ENCODE data around the gene EIF5AL1.
"Not testable (repeated sequence)": the region's sequence is repeated elsewhere in the genome, so short reads cannot be mapped to it uniquely, and the experiment has no call there.

EIF5AL1 gene

GRCh38 chr10:79511891-79512583, at the start of gene EIF5AL1:
TSS of gene EIF5AL1 (plus strand) at chr10:79512533. CDS start at chr10:79512650, 117 bp downstream.
- not testable (repeated sequence) for DNase-seq (ENCODE audit: low read depth)

GRCh38 chr10:79463578-79464496, 48.5 kb upstream of the EIF5AL1 start:
- DNase-seq (ENCODE audit: low read depth) = peak; percentile 58

DNA sequence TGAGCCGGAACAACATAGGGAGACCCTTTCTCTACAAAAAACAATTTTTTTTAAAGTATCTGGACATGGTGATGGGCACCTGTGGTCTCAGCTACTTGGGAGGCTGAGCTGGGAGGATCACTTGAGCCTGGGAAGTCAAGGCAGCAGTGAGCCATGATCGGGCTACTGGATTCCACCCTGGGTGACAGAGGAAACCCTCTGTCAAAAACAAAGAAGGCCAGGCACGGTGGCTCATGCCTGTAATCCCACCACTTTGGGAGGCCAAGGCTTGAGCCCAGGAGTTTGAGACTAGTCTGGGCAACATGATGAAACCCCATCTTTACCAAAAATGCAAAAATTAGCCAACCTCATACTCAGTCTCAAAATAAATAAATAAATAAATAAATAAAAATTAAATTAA, 47.0 kb upstream of the EIF5AL1 start:
- DNase-seq (ENCODE audit: low read depth) = no peak

GRCh38 chr10:79468015-79468560, 44.2 kb upstream of the EIF5AL1 start:
- DNase-seq (ENCODE audit: low read depth) = no peak

- no peak for DNase-seq (ENCODE audit: low read depth)
These were observed 43.3 kb upstream of the EIF5AL1 start for GRCh38 chr10:79468841-79469585.

GRCh38 chr10:79470096-79470495, 42.2 kb upstream of the EIF5AL1 start:
- DNase-seq (ENCODE audit: low read depth) = no peak

DNA sequence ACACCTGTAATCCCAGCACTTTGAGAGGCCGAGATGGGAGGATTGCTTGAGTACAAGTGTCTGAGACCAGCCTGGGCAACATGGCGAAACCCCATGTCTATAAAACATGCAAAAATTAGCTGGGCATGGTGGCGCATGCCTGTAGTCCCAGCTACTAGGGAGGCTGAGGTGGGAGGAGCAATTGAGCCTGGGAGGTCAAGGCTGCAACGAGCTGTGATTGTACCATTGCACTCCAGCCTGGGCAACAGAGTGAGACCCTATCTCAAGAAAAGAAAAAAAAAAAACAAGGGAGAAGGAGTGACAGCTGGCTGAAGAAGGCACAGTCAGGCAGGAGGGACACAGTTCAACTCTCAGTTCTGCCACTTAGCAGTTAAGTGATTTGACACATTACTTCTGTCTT, 40.6 kb upstream of the EIF5AL1 start:
- no peak for DNase-seq (ENCODE audit: low read depth)

DNA sequence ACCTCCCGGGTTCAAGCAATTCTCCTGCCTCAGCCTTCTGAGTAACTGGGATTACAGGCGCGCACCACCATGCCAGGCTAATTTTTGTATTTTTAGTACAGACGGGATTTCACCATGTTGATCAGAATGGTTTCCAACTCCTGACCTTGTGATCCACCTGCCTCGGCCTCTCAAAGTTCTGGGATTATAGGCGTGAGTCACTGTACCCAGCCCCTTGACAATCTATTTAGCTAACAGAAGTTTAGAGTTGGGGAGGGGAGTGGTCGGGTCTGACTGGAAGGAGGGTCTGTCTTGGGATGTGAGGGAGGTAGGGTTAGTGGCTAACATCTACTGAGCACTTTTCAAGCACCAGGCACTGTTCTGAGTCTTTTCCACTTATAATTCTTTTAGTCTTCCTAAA, 39.9 kb upstream of the EIF5AL1 start:
- no peak for DNase-seq (ENCODE audit: low read depth)

DNA sequence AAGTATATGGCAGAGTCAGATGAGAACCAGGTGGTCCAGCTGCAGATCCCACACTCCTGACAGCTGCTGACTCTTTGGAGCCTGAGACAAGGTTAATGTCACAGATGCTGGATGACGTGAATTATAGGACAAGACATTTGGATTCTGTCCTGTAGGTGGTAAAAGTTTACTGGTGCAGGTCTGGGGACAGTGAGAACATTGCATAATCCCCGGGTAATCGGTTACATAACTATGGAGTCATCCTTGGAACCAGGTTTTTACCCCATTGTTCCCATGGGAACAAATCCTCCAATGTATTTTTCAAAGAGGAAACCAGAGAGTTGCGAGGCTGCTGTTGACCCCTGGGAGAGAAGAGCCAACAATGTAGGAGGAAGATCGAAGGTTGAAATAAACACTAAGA, 39.4 kb upstream of the EIF5AL1 start:
- DNase-seq (ENCODE audit: low read depth) = no peak

DNA sequence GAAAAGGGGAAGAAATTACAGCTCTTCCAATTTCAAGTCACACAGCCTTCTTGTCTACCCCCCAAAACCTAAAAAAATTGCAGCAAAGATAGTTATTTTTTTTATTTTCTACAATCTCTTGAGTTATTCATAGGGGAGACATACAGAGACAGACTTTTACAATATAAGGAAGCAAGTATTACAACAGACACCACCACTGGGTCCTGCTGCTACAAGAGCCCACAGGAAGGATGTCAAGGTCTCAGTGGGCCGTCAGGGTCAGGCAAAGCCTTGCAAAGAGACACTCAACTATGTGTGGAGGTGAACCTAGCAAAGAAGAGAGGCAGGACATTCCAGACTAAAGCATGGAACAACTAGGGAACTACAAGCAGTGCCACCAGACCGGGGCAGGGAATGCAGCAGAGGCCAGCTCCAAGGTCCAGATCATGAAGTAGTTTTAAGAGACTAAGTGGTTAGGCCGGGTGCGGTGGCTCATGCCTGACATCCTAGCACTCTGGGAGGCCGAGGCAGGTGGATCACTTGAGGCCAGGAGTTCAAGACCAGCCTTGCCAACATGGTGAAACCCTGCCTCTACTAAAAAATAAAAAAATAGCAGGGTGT, 38.7 kb upstream of the EIF5AL1 start:
- DNase-seq (ENCODE audit: low read depth) = no peak

DNA sequence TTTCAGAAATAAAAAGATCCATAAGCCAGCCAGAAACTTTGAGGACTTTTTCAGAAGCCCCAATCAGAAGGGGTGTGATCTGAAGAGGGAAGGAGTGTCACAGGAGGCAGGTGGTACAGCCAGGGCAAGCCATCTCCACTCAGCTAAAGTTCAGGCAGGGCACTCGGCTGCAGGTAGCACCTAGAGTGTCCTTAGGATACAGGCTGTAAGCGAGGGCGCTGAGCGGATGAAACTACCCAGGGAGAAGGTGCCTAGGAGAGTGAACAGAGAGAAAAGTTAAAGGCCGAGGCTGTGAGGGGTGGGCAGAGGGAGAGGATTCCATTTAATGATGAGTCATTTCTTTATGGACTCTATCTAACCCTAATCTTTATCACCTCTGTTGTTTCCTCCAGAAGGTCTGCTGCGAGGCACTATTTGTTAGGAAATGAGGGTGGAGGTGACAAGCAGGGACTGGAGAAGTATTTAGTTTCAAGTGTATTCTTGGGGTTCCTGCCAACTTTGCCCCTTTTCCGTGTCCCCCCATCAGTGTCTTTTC, 37.1 kb upstream of the EIF5AL1 start:
- no peak for DNase-seq (ENCODE audit: low read depth)

GRCh38 chr10:79475877-79476276, 36.5 kb upstream of the EIF5AL1 start:
- DNase-seq (ENCODE audit: low read depth) = no peak

- DNase-seq (ENCODE audit: low read depth) = no peak
These were observed 35.7 kb upstream of the EIF5AL1 start for GRCh38 chr10:79476645-79477044.

DNA sequence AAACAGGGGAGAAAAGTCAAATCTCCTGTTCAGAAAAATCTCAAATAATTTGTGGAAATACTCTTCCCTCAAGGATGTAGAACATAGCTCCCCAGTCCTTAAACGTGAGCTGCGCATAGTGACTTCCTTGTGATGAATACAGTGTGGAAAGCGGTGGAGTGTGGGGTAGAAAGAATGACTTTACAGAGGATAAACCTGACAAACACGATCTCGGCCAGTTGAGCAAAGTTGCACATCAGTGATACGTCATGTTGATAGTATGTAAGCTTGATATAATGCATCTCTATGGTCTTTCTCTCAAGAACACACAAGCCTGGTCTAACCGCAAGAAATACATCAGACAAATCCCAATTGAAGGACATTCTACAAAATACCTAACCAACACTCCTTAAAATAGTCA, 34.9 kb upstream of the EIF5AL1 start:
- no peak for DNase-seq (ENCODE audit: low read depth)

DNA sequence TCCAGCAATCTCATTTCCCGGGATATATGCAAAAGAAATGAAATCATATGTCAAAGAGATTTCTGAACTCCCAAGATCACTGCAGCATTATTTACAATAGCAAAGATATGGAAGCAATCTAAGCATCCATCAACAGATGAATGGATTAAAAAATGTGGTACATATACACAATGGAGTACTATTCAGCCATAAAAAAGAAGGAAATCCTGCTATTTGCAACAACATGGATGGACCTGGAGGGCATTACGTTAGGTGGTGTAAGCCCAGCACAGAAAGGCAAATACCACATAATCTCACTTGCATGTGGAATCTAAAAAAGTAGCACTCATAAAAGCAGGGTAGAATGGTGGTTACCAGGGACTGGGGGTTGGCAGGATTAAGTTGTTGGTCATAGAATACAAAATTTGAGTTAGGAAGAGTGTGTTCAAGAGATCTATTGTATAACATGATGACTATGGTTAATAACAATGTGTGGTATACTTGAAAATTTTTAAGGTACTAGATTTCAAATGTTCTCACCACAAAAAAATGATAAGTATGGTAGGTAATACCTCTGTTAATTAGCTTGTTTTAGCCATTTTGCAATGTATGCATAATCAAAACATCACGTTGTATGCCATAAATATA, 32.9 kb upstream of the EIF5AL1 start:
- no peak for DNase-seq (ENCODE audit: low read depth)

GRCh38 chr10:79482304-79482703, 30.0 kb upstream of the EIF5AL1 start:
- DNase-seq (ENCODE audit: low read depth) = no peak

- DNase-seq (ENCODE audit: low read depth) = no peak
These were observed 29.6 kb upstream of the EIF5AL1 start for GRCh38 chr10:79482741-79483140.

DNA sequence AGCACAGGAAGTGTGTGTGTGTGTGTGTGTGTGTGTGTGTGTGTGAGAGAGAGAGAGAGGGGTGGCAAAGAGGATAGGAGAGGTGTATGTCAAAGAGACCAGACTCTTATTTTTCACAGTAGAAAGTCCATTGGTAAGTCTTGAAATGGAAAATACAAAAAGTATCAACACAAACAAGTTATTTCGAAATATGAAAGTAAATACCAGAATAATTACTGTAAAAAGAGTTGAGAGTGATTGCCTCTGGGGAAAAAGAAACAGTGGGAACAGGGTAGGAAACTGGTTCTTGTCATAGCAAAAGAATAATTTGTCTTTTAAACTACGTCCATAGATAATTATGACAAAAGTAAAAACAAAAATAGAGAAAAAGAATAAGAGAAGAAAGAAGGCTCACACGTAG, 29.0 kb upstream of the EIF5AL1 start:
- no peak for DNase-seq (ENCODE audit: low read depth)

DNA sequence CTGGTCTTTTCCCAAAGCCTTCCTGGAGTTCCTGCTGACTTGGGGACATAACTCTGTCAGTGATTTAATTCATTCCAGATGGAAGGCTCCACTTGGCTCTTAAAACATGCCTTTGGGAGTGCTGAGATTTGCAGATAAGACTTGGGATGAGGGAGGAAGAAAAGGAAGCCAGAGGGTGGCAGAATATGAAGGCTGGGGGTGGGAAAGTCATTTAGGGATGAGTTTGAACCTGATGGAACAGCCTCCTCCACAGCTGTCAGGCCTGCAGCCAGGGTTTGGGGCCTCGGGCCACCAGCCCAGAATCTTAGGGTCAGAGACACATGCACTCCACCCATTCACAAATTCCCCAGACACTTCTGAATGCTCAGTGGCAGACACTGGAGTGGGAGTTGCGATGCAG, 28.4 kb upstream of the EIF5AL1 start:
- no peak for DNase-seq (ENCODE audit: low read depth)

DNA sequence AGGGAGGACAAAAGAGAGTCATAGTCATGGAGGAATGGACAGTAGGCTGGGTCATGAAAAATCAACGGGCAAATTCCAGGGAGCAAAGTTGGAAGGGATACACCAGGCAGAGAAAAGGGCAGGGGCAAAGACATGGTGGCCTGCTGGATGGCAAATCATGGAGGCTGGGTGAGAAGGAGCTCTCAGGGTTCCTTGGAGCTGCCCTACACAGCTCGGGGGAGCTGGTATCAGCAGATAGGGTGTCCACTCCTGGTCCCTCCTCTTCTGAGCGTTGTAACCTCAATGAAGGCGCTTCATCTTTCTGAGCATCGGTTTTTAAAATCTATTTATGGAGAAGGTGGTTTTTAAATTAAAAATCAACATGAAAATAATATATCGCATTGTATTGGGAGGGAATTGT, 27.9 kb upstream of the EIF5AL1 start:
- no peak for DNase-seq (ENCODE audit: low read depth)

All from stromal cell of bone marrow (primary cell).